GM19328 (cell line): ENCODE data around the gene DENND5A.

Source experiments
- ATAC-seq: cut with Tn5 transposase; IDR thresholded peaks from one replicate; pipeline ENCODE4 v1.9.1; 2021; ENCODE audit warnings: mild to moderate bottlenecking, moderate library complexity; ENCODE audit not compliant: unreplicated experiment

DENND5A gene

GRCh38 chr11:9265211-9266131 is at the start of gene DENND5A:
DENND5A (minus strand) TSS chr11:9265350; CDS start chr11:9265069, 281 bp downstream.
- ATAC-seq: peak; percentile 39

- ATAC-seq: peak; percentile 94
Observed at GRCh38 chr11:9314291-9315077, 49.3 kb upstream of the DENND5A start, which contains the start of gene TMEM41B. TMEM41B (minus strand) TSS chr11:9314593; CDS start chr11:9314441, 152 bp downstream.

- no peak for ATAC-seq
Observed at GRCh38 chr11:9313648-9314290, 48.6 kb upstream of the DENND5A start.

GRCh38 chr11:9310485-9311090 is 45.4 kb upstream of the DENND5A start:
- ATAC-seq: no peak

- ATAC-seq: no peak
Observed at GRCh38 chr11:9304178-9304577, 39.0 kb upstream of the DENND5A start.

GRCh38 chr11:9302448-9302847 is 37.3 kb upstream of the DENND5A start:
- ATAC-seq: no peak

GRCh38 chr11:9301720-9302119 is 36.6 kb upstream of the DENND5A start:
- no peak for ATAC-seq

GRCh38 chr11:9293646-9294045 is 28.5 kb upstream of the DENND5A start:
- ATAC-seq: no peak

GRCh38 chr11:9285850-9286587 is 20.9 kb upstream of the DENND5A start:
- ATAC-seq: no peak

GRCh38 chr11:9280655-9281301 is 15.6 kb upstream of the DENND5A start:
- peak; percentile 90 for ATAC-seq

GRCh38 chr11:9277176-9277575 is 12.0 kb upstream of the DENND5A start:
- ATAC-seq: no peak

- ATAC-seq: no peak
Observed at GRCh38 chr11:9276571-9276970, 11.4 kb upstream of the DENND5A start.

GRCh38 chr11:9274499-9275258 is 9.5 kb upstream of the DENND5A start:
- no peak for ATAC-seq

- no peak for ATAC-seq
Observed at GRCh38 chr11:9273376-9274336, 8.5 kb upstream of the DENND5A start.

GRCh38 chr11:9269492-9270013 is 4.4 kb upstream of the DENND5A start:
- no peak for ATAC-seq

- ATAC-seq: no peak
Observed at GRCh38 chr11:9267680-9268079, 2.5 kb upstream of the DENND5A start.

GRCh38 chr11:9266926-9267325 is 1.8 kb upstream of the DENND5A start:
- ATAC-seq: no peak
